ENCODE data around the gene TGFB1. TPM values are rescaled to one million over a fixed set of nuclear protein-coding genes. Genes with fewer than 3 reads are reported as not detected.

The TGFB1 gene
- polyA plus RNA-seq, 3 donors, result 30.6 to 138 (median 42.2) TPM

DNA sequence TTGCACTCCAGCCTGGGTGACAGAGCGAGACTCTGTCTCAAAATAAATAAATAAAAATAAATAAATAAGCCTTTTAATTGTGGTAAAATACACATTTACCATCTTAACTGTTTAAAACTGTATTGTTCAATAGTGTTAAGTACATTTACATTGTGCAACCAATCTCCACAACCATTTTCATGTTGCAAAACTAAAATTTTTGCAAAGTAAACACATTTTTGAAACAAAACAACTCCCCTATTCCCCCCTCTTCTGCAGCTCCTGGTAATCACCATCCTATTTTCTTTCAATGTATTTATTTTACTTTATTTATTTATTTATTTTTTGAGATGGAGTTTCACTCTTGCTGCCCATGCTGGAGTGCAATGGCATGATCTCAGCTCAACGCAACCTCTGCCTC, 16.0 kb upstream of the TGFB1 start:
- Histone ChIP-seq H3K4me3 (replicated peaks in 1 of 3; ENCODE audit: low read depth in 2 of 3, low read length in 3 of 3) (no peak overlapping the region), H3K36me3 (replicated peaks in 1 of 2; ENCODE audit: control insufficient read depth in 1 of 2, insufficient read depth in 2 of 2, low read length in 2 of 2) (no peaks in the 10 kb centered on the region), H3K27ac (ENCODE audit: low read depth in 1 of 2, low read length in 2 of 2) (no peak overlapping the region), H3K4me1 (ENCODE audit: control insufficient read depth in 1 of 2, insufficient read depth in 2 of 2, low read length in 2 of 2) (peaks cover 47 to 50% of the 10 kb centered on the region in 2 donors), H3K9me3 (replicated peaks in 1 of 2; ENCODE audit: control insufficient read depth in 1 of 2, insufficient read depth in 1 of 2, low read length in 2 of 2) (no peaks in the 10 kb centered on the region), H3K4me2 (replicated peaks; ENCODE audit: extremely low read depth, low read length, poor library complexity, severe bottlenecking) (no peak overlapping the region), H2AFZ (ENCODE audit: insufficient read depth, low read depth, low read length, poor library complexity, severe bottlenecking) (no peak overlapping the region), H3K9ac (ENCODE audit: insufficient read depth, low read length, poor library complexity, severe bottlenecking) (no peak overlapping the region), H4K20me1 (ENCODE audit: insufficient read depth, low read length) (no peaks in the 10 kb centered on the region), H3K27me3 (ENCODE audit: control insufficient read depth in 2 of 2, insufficient read depth in 2 of 2, low read length in 2 of 2) (no peaks in the 10 kb centered on the region), H3K79me2 (ENCODE audit: insufficient read depth, low read length) (peaks cover 62% of the 10 kb centered on the region)
- peaks cover 2 to 12% of the 10 kb centered on the region in 2 donors for H3K36me3 Mint-ChIP-seq
- no CpG with 5 or more reads among the region's 2 CpGs for WGBS (ENCODE audit: insufficient coverage)
- peaks cover 0 to 4% (median 0%) of the 10 kb centered on the region in 3 donors for H3K27me3 Mint-ChIP-seq (ENCODE audit: low read depth in 3 of 3)
- peaks cover 41% of the 10 kb centered on the region for H3K4me1 Mint-ChIP-seq
- no peak for TF ChIP-seq CTCF (IDR thresholded peaks at IDR 0.05)
- peak overlapping the region in 1 of 7 donors; percentile 70 for H3K27ac Mint-ChIP-seq
- no peak overlapping the region for H3K4me3 Mint-ChIP-seq
- intact Hi-C loops (cut with micrococcal nuclease), result loop anchor here in 1 of 2 donors (10.0 kb wide), 1 partner anchor 55 kb away; the partner anchor contains the start of gene B3GNT8
- no peak for DNase-seq
- peaks cover 0 to 2% (median 0%) of the 10 kb centered on the region in 7 donors for H3K9me3 Mint-ChIP-seq

DNA sequence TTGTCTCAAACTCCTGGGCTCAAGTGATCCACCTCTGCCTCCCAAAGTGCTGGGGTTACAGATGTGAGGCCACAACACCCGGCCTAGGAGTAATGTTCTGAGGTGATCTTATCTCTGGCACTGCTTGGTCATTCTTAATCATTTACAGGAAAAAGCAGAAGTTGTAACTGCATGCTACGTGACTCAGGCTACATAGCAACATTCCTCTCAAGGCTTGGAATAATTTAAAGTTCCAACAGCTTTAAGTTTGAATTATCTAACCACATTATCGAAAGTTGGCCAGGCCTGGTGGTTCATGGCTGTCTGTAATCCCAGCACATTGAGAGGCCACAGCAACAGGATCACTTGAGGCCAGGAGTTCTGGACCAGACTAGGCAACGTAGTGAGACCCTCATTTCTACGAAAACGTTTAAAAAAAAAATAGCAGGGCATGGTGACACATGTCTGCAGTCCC, 14.2 kb upstream of the TGFB1 start:
- H3K4me2 ChIP-seq (replicated peaks; ENCODE audit: extremely low read depth, low read length, poor library complexity, severe bottlenecking), result peak overlapping the region; percentile 44
- Mint-ChIP-seq H3K4me3 (peak overlapping the region in 1 of 2 donors; percentile 55), H3K36me3 (peaks cover 2 to 12% of the 10 kb centered on the region in 2 donors), H3K4me1 (peaks cover 52% of the 10 kb centered on the region), H3K27ac (peak overlapping the region; percentile 85 to 96 (median 93)), H3K9me3 (peaks cover 0 to 2% (median 0%) of the 10 kb centered on the region in 7 donors), H3K27me3 (ENCODE audit: low read depth in 3 of 3) (peaks cover 0 to 2% (median 0%) of the 10 kb centered on the region in 3 donors)
- TF ChIP-seq CTCF (IDR thresholded peaks at IDR 0.05), result no peak
- intact Hi-C loops (cut with micrococcal nuclease), result no loop called here
- peaks cover 65% of the 10 kb centered on the region for H3K79me2 ChIP-seq (ENCODE audit: insufficient read depth, low read length)
- H3K9ac ChIP-seq (ENCODE audit: insufficient read depth, low read length, poor library complexity, severe bottlenecking), result peak overlapping the region; percentile 39
- WGBS (ENCODE audit: insufficient coverage), result 7% methylated on average over 5 of the region's 6 CpGs
- no peaks in the 10 kb centered on the region for H4K20me1 ChIP-seq (ENCODE audit: insufficient read depth, low read length)
- no peaks in the 10 kb centered on the region for H3K27me3 ChIP-seq (ENCODE audit: control insufficient read depth in 2 of 2, insufficient read depth in 2 of 2, low read length in 2 of 2)
- H3K9me3 ChIP-seq (replicated peaks in 1 of 2; ENCODE audit: control insufficient read depth in 1 of 2, insufficient read depth in 1 of 2, low read length in 2 of 2), result no peaks in the 10 kb centered on the region
- peaks cover 60 to 65% of the 10 kb centered on the region in 2 donors for H3K4me1 ChIP-seq (ENCODE audit: control insufficient read depth in 1 of 2, insufficient read depth in 2 of 2, low read length in 2 of 2)
- DNase-seq, result peak; percentile 63 to 85 (median 83)
- H3K27ac ChIP-seq (ENCODE audit: low read depth in 1 of 2, low read length in 2 of 2), result peak overlapping the region; percentile 48 to 83
- H3K36me3 ChIP-seq (replicated peaks in 1 of 2; ENCODE audit: control insufficient read depth in 1 of 2, insufficient read depth in 2 of 2, low read length in 2 of 2), result no peaks in the 10 kb centered on the region
- H3K4me3 ChIP-seq (replicated peaks in 1 of 3; ENCODE audit: low read depth in 2 of 3, low read length in 3 of 3), result peak overlapping the region in 1 of 3 experiments; percentile 35
- H2AFZ ChIP-seq (ENCODE audit: insufficient read depth, low read depth, low read length, poor library complexity, severe bottlenecking), result peak overlapping the region; percentile 6
